Neuronal stem cell (in vitro differentiated cells): ENCODE data around the gene APOBEC3A.

Source experiments
- DNase-seq: peaks from one replicate; pipeline ENCODE4 v3.0.0-alpha.2; 2013; ENCODE audit warnings: low spot score
- H2AFZ ChIP-seq: one replicate; pipeline ENCODE4 v1.6.1; 2013; ENCODE audit warnings: mild to moderate bottlenecking, low read length, inconsistent platforms
- H2AK5ac ChIP-seq: 2 replicates; pipeline ENCODE4 v1.6.1; 2013; ENCODE audit warnings: low read depth, mild to moderate bottlenecking, inconsistent platforms, low read length, moderate library complexity, mixed read lengths
- H2BK120ac ChIP-seq: 2 replicates; pipeline ENCODE4 v1.6.1; 2013; ENCODE audit warnings: low read depth, mild to moderate bottlenecking, inconsistent platforms, low read length, moderate library complexity, mixed read lengths
- H2BK12ac ChIP-seq: one replicate; pipeline ENCODE4 v1.6.1; 2013; ENCODE audit warnings: low read length, inconsistent platforms
- H2BK15ac ChIP-seq: 2 replicates; pipeline ENCODE4 v1.6.1; 2013; ENCODE audit warnings: mild to moderate bottlenecking, low read length, inconsistent platforms, mixed read lengths
- H2BK5ac ChIP-seq: one replicate; pipeline ENCODE4 v1.6.1; 2013; ENCODE audit warnings: inconsistent platforms, mild to moderate bottlenecking, low read length, moderate library complexity
- H3K14ac ChIP-seq: one replicate; pipeline ENCODE4 v1.6.1; 2013; ENCODE audit warnings: low read length, inconsistent platforms
- H3K18ac ChIP-seq: 2 replicates; pipeline ENCODE4 v1.6.1; 2013; ENCODE audit warnings: low read length, inconsistent platforms
- H3K23ac ChIP-seq: 2 replicates; pipeline ENCODE4 v1.6.1; 2013; ENCODE audit warnings: low read depth, mild to moderate bottlenecking, mixed read lengths, low read length, inconsistent platforms; ENCODE audit not compliant: poor library complexity
- H3K27ac ChIP-seq: replicated peaks from 3 replicates; pipeline ENCODE4 v1.5.1; 2013; ENCODE audit warnings: low read length, inconsistent platforms
- H3K27me3 ChIP-seq, 3 experiments: 2 replicates each; pipeline ENCODE4 v1.6.1; 2013; ENCODE audit warnings: low read length in 3 of 3, mild to moderate bottlenecking in 2 of 3, inconsistent platforms in 1 of 3, low read depth in 1 of 3, mixed read lengths in 1 of 3, moderate library complexity in 1 of 3; ENCODE audit not compliant: control insufficient read depth in 3 of 3, insufficient read depth in 3 of 3
- H3K36me3 ChIP-seq, 2 donors: replicated peaks in 1 of 2; 2 replicates each; pipeline ENCODE4 v1.6.1; 2013; ENCODE audit warnings: low read length in 2 of 2; ENCODE audit not compliant: control insufficient read depth in 2 of 2, insufficient read depth in 2 of 2
- H3K4ac ChIP-seq: 2 replicates; pipeline ENCODE4 v1.6.1; 2013; ENCODE audit warnings: inconsistent platforms, mild to moderate bottlenecking, low read length, moderate library complexity
- H3K4me1 ChIP-seq, 2 donors: 1 replicate in 1 of 2; 2 replicates in 1 of 2; pipeline ENCODE4 v1.6.1; 2013; ENCODE audit warnings: low read length in 2 of 2, low read depth in 1 of 2; ENCODE audit not compliant: control insufficient read depth in 2 of 2, insufficient read depth in 1 of 2
- H3K4me2 ChIP-seq: one replicate; pipeline ENCODE4 v1.6.1; 2013; ENCODE audit warnings: mild to moderate bottlenecking, low read length, inconsistent platforms; ENCODE audit not compliant: insufficient read depth, poor library complexity, severe bottlenecking
- H3K4me3 ChIP-seq, 2 donors: 2 replicates each; pipeline ENCODE4 v1.5.1; 2013; ENCODE audit warnings: low read length in 2 of 2, mild to moderate bottlenecking in 2 of 2, inconsistent platforms in 1 of 2, moderate library complexity in 1 of 2
- H3K79me1 ChIP-seq: one replicate; pipeline ENCODE4 v1.6.1; 2013; ENCODE audit warnings: low read depth, mild to moderate bottlenecking, inconsistent platforms, low read length, moderate library complexity
- H3K9ac ChIP-seq: one replicate; pipeline ENCODE4 v1.6.1; 2013; ENCODE audit warnings: mild to moderate bottlenecking, low read depth, low read length, inconsistent platforms; ENCODE audit not compliant: poor library complexity
- H3K9me3 ChIP-seq, 2 donors: replicated peaks in 1 of 2; 2 replicates each; pipeline versions ENCODE3 to v1.6.1; 2013; ENCODE audit warnings: low read length in 2 of 2, mild to moderate bottlenecking in 2 of 2, inconsistent platforms in 1 of 2, low read depth in 1 of 2, mixed read lengths in 1 of 2, moderate library complexity in 1 of 2; ENCODE audit not compliant: control insufficient read depth in 2 of 2, insufficient read depth in 1 of 2
- H4K8ac ChIP-seq: one replicate; pipeline ENCODE4 v1.6.1; 2013; ENCODE audit warnings: low read depth, mild to moderate bottlenecking, inconsistent platforms, low read length, moderate library complexity
- H4K91ac ChIP-seq: one replicate; pipeline ENCODE4 v1.6.1; 2013; ENCODE audit warnings: low read length, low read depth, mild to moderate bottlenecking, inconsistent platforms; ENCODE audit not compliant: poor library complexity
- WGBS, 2 donors: extraction: QIAGEN DNeasy Blood & Tissue Kit; methylation state at CpG; one replicate each; pipeline ENCODE4 v1.1.7; 2013; ENCODE audit warnings: missing lambda C conversion rate in 2 of 2, mixed read lengths in 1 of 2; ENCODE audit not compliant: insufficient read length in 2 of 2, insufficient replicate concordance in 1 of 2; ENCODE audit errors: extremely low coverage in 2 of 2; 5-methylcytosine and 5-hydroxymethylcytosine counted together

APOBEC3A gene

DNA sequence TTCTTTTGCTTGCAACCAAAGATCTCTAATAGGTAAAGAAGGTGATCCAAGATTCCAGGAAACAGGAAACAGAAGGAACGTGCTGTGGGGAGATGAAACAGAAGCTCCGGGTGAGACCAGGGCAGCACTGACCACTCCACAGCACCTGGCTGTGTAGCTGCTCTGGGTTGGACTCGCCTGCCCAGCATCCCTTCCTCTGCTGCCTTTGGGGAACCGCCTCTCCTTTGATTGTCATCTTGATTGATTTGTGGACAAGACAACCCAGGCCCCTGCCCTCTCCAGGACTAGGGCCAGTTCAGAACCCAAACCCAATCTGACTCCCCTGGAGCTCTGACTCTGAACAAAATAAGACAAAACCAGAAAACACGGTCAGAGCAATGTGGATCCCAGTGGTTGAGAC, 14.7 kb upstream of the APOBEC3A start:
- Histone ChIP-seq H3K4me2 (no peak overlapping the region), H2AFZ (no peak overlapping the region), H2AK5ac (no peak overlapping the region), H2BK120ac (no peak overlapping the region), H3K23ac (no peak overlapping the region), H2BK12ac (no peak overlapping the region), H3K4me1 (peaks cover 0 to 12% of the 10 kb centered on the region in 2 donors), H3K9ac (no peak overlapping the region), H3K36me3 (no peaks in the 10 kb centered on the region), H3K18ac (no peak overlapping the region), H3K27ac (no peak overlapping the region), H2BK5ac (no peak overlapping the region), H3K27me3 (peaks cover 0 to 36% (median 0%) of the 10 kb centered on the region in 3 experiments), H4K91ac (no peak overlapping the region), H3K14ac (no peak overlapping the region), H3K79me1 (no peaks in the 10 kb centered on the region), H2BK15ac (no peak overlapping the region), H3K4ac (no peak overlapping the region), H3K4me3 (no peak overlapping the region), H4K8ac (no peak overlapping the region), H3K9me3 (peaks cover 0 to under 1% of the 10 kb centered on the region in 2 donors)
- DNase-seq = no peak
- no CpG with 5 or more reads among the region's 5 CpGs for WGBS, 2 donors

DNA sequence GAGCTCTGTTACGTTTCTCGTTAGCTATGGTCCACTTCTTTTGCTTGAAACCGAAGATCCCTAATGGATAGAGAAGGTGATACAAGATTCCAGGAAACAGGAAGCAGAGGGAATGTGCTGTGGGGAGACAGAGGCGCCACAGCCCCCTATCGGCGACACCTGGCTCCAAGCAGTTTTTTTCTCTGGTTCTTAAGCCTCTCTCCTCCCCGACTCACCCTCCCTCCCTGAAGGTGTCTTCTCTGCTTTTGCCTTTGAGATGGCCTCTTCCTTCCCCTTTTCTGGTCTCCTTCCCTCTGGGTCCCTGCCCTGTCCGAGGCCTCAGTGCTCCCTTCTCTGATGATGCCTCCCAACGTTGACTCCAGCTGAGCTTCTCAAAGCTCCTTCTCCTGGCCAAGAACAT, 14.2 kb upstream of the APOBEC3A start:
- no peak overlapping the region for H3K4me2 ChIP-seq
- H2AFZ ChIP-seq = no peak overlapping the region
- no peak overlapping the region for H2BK5ac ChIP-seq
- H3K79me1 ChIP-seq = no peaks in the 10 kb centered on the region
- H3K23ac ChIP-seq = no peak overlapping the region
- H4K8ac ChIP-seq = no peak overlapping the region
- no peak overlapping the region for H4K91ac ChIP-seq
- no peak overlapping the region for H2AK5ac ChIP-seq
- no peaks in the 10 kb centered on the region for H3K9me3 ChIP-seq
- no peak for DNase-seq
- no peak overlapping the region for H3K4ac ChIP-seq
- H3K36me3 ChIP-seq = no peaks in the 10 kb centered on the region
- no peak overlapping the region for H3K18ac ChIP-seq
- peaks cover 0 to 12% of the 10 kb centered on the region in 2 donors for H3K4me1 ChIP-seq
- no peak overlapping the region for H3K27ac ChIP-seq
- WGBS, 2 donors = no CpG with 5 or more reads among the region's 9 CpGs
- no peak overlapping the region for H3K4me3 ChIP-seq
- H2BK15ac ChIP-seq = no peak overlapping the region
- H3K14ac ChIP-seq = no peak overlapping the region
- H2BK120ac ChIP-seq = no peak overlapping the region
- peaks cover 0 to 39% (median 0%) of the 10 kb centered on the region in 3 experiments for H3K27me3 ChIP-seq
- H3K9ac ChIP-seq = no peak overlapping the region
- no peak overlapping the region for H2BK12ac ChIP-seq

DNA sequence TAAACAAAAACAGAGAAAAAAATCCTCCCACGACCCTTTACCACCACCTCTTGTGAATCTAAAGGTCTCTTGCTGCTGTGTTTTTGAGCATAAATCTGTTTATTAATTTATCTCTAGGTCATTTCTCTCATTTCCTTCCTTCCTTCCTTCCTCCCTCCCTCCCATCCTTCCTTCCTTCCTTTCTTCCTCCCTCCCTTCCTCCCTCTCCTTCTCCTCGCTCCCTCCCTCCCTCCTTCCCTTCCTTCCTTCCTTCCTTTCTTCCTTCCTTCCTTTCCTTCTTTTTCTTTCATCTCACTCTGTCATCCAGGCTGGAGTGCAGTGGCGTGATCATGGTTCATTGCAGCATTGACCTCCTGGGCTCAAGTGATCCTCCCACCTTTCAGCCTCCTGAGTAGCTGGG, 13.5 kb upstream of the APOBEC3A start:
- no peak for DNase-seq
- Histone ChIP-seq H3K27me3 (peaks cover 0 to 46% (median 0%) of the 10 kb centered on the region in 3 experiments), H3K4me3 (no peak overlapping the region), H2BK15ac (no peak overlapping the region), H3K9ac (no peak overlapping the region), H3K79me1 (no peaks in the 10 kb centered on the region), H3K18ac (no peak overlapping the region), H2BK5ac (no peak overlapping the region), H3K14ac (no peak overlapping the region), H3K9me3 (no peaks in the 10 kb centered on the region), H3K4ac (no peak overlapping the region), H2AK5ac (no peak overlapping the region), H3K4me2 (no peak overlapping the region), H2AFZ (no peak overlapping the region), H3K27ac (no peak overlapping the region), H4K8ac (no peak overlapping the region), H3K4me1 (peaks cover 0 to 12% of the 10 kb centered on the region in 2 donors), H3K36me3 (no peaks in the 10 kb centered on the region), H3K23ac (no peak overlapping the region), H2BK120ac (no peak overlapping the region), H4K91ac (no peak overlapping the region), H2BK12ac (no peak overlapping the region)
- no CpG with 5 or more reads among the region's 3 CpGs for WGBS, 2 donors

DNA sequence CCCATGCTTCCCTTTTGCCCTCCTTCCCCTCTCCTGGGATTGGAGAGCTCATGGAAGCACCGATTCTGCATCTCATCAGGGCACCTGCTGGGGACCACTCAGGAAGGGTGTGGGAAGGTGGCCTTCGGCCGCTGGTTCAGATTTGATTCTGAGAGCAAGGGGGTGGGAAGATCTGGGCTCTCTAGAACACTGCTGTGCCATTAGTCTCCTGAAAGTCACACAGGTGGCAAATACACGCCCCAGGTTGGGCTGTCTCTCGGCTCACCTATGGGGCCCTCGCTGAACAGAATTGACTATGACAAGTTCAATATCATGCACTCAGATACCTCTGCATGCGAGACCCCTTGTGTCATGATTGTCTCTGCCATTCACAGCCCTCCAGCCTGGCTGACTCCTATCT, 12.8 kb upstream of the APOBEC3A start:
- Histone ChIP-seq H2AFZ (no peak overlapping the region), H4K91ac (no peak overlapping the region), H3K23ac (no peak overlapping the region), H3K9me3 (no peaks in the 10 kb centered on the region), H2BK15ac (no peak overlapping the region), H3K9ac (no peak overlapping the region), H3K18ac (peak overlapping the region; percentile 21), H4K8ac (no peak overlapping the region), H3K4me2 (no peak overlapping the region), H3K4ac (no peak overlapping the region), H3K27me3 (peaks cover 0 to 48% (median 0%) of the 10 kb centered on the region in 3 experiments), H2BK120ac (no peak overlapping the region), H3K27ac (no peak overlapping the region), H3K36me3 (no peaks in the 10 kb centered on the region), H3K4me3 (no peak overlapping the region), H2BK12ac (no peak overlapping the region), H3K79me1 (no peaks in the 10 kb centered on the region), H3K14ac (no peak overlapping the region), H2AK5ac (peak overlapping the region; percentile 23), H3K4me1 (peaks cover 0 to 12% of the 10 kb centered on the region in 2 donors), H2BK5ac (no peak overlapping the region)
- whole genome bisulfite sequencing, 2 donors = no CpG with 5 or more reads among the region's 7 CpGs
- no peak for DNase-seq
